GM21786 (cell line): Measurements from ENCODE around the gene TBPL1.
"Not testable (repeated sequence)": the region's sequence is repeated elsewhere in the genome, so short reads cannot be mapped to it uniquely, and the experiment has no call there.

ENCODE experiments used
- ATAC-seq: cut with Tn5 transposase; IDR thresholded peaks from one replicate; pipeline ENCODE4 v1.9.1; 2021; ENCODE audit not compliant: unreplicated experiment

Gene TBPL1

GRCh38 chr6:133953634-133954415 lies 801 bp downstream of the TBPL1 start:
- no peak for ATAC-seq

GRCh38 chr6:133954657-133955576 lies 1.9 kb downstream of the TBPL1 start:
- ATAC-seq = no peak

- no peak for ATAC-seq
These were observed 2.8 kb downstream of the TBPL1 start for GRCh38 chr6:133955582-133956415.

- ATAC-seq = no peak
These were observed 3.5 kb downstream of the TBPL1 start for GRCh38 chr6:133956416-133957049.

GRCh38 chr6:133957227-133957626 lies 4.2 kb downstream of the TBPL1 start:
- no peak for ATAC-seq

- no peak for ATAC-seq
These were observed 4.8 kb downstream of the TBPL1 start for GRCh38 chr6:133957780-133958242.

GRCh38 chr6:133958791-133959190 lies 5.8 kb downstream of the TBPL1 start:
- no peak for ATAC-seq

GRCh38 chr6:133959667-133960368 lies 6.8 kb downstream of the TBPL1 start:
- no peak for ATAC-seq

- ATAC-seq = no peak
These were observed 8.8 kb downstream of the TBPL1 start for GRCh38 chr6:133961831-133962230.

GRCh38 chr6:133964052-133964451 lies 11.0 kb downstream of the TBPL1 start:
- no peak for ATAC-seq

- ATAC-seq = no peak
These were observed 11.7 kb downstream of the TBPL1 start for GRCh38 chr6:133964702-133965101.

GRCh38 chr6:133965817-133966360 lies 12.9 kb downstream of the TBPL1 start:
- no peak for ATAC-seq

GRCh38 chr6:133966654-133967329 lies 13.8 kb downstream of the TBPL1 start:
- ATAC-seq = peak; percentile 89

- no peak for ATAC-seq
These were observed 14.3 kb downstream of the TBPL1 start for GRCh38 chr6:133967347-133967746.

GRCh38 chr6:133967835-133968234 lies 14.8 kb downstream of the TBPL1 start:
- ATAC-seq = not testable (repeated sequence)

- ATAC-seq = peak; percentile 18
These were observed 16.4 kb downstream of the TBPL1 start for GRCh38 chr6:133969285-133969920.

GRCh38 chr6:133969921-133970295 lies 16.9 kb downstream of the TBPL1 start:
- ATAC-seq = no peak

- ATAC-seq = no peak
These were observed 18.8 kb downstream of the TBPL1 start for GRCh38 chr6:133971861-133972260.

- no peak for ATAC-seq
These were observed 19.4 kb downstream of the TBPL1 start for GRCh38 chr6:133972388-133972787.
